Esophagus squamous epithelium (tissue), 5 donors: ENCODE measurements around the gene VSX1. TPM values are rescaled to one million over a fixed set of nuclear protein-coding genes. Genes with fewer than 3 reads are reported as not detected.

Experiments
- DNase-seq: peaks from one replicate; lab custom pipeline; 2025; lab: John Stamatoyannopoulos, UW
- H3K27ac ChIP-seq, 4 donors: fragments of 200-600 bp; sonication (generic); one replicate each; pipeline ENCODE4 v1.5.1; 2016 to 2019; ENCODE audit warnings: mild to moderate bottlenecking in 1 of 4
- H3K27me3 ChIP-seq, 4 donors: fragments of 200-600 bp; sonication (generic); 1 replicate in 3 of 4; 2 replicates in 1 of 4; pipeline versions ENCODE4 v1.5.1 to v1.6.0; 2017 to 2021; ENCODE audit warnings: antibody characterized with exemption in 1 of 4
- H3K36me3 ChIP-seq, 3 donors: fragments of 200-600 bp; sonication (generic); one replicate each; pipeline ENCODE4 v1.5.1; 2016 to 2019
- H3K4me1 ChIP-seq, 3 donors: fragments of 200-600 bp; sonication (generic); one replicate each; pipeline ENCODE4 v1.5.1; 2017 to 2019
- H3K4me3 ChIP-seq, 4 donors: fragments of 200-600 bp; sonication (generic); 1 replicate in 3 of 4; 2 replicates in 1 of 4; pipeline ENCODE4 v1.5.1; 2016 to 2019; ENCODE audit warnings: mild to moderate bottlenecking in 2 of 4, moderate library complexity in 1 of 4
- H3K9me3 ChIP-seq, 3 donors: fragments of 200-600 bp; sonication (generic); one replicate each; pipeline ENCODE4 v1.5.1; 2016 to 2019
- CTCF ChIP-seq, 6 experiments: fragments of 450-650 bp in 4 of 6; fragments of 200-600 bp in 2 of 6; sonication (generic) in 2 of 6; IDR thresholded peaks; one replicate each; pipeline ENCODE4 v1.5.1; 2016 to 2019; ENCODE audit warnings: antibody characterized with exemption in 6 of 6, mild to moderate bottlenecking in 4 of 6, moderate library complexity in 4 of 6
- POLR2A ChIP-seq, 4 donors: fragments of 450-650 bp; IDR thresholded peaks; one replicate each; pipeline ENCODE4 v1.6.1; 2017; ENCODE audit warnings: antibody characterized with exemption in 4 of 4, mild to moderate bottlenecking in 4 of 4, moderate library complexity in 3 of 4
- WGBS, 2 donors: methylation state at CpG; one replicate each; pipeline ENCODE4 v1.1.5; 2018; 5-methylcytosine and 5-hydroxymethylcytosine counted together
- intact Hi-C: fragments of 100-400 bp; cut with DNase I; formaldehyde crosslinking; loops from one replicate; pipeline ENCODE4 v1.15.0; 2022
- total RNA-seq, 4 donors: library from RNA; depleted of rRNA; stranded (reverse); fragments of >200 nt; gene quantifications; one replicate each; pipeline ENCODE4 v1.1.0, GENCODE V29; 2016
- donor health status: DM: yes; HTN: yes; CAD: no.

The VSX1 gene
- total RNA-seq, 4 donors from 2014 or later, result not detected

DNA sequence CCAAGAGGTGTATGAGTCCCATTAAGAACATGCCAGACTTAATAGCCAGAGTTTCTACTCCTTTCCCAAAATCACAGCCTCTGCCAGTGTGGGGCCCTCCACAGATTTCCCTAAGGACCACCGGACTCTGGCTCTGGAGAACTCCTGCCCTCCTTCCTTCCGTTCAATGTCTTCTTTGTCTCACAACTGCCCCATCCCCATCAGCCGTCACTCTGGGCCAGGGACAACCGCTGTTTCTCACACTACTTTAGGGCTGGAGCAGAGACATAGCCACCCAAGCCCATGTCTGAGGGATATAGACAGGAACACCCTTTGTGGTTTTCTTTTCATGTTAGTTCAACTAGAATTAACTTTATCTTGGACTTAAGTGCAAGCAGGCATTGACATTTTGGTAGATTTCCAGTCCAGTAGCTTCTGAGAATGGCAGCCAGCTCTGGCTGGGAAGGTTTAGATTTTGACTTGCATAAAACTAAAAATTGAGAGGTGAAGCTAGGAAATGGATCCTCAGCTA, 17.3 kb downstream of the VSX1 start:
- H3K36me3 ChIP-seq, result no peaks in the 10 kb centered on the region
- intact Hi-C loops, result loop anchor here (2.0 kb wide), 1 partner anchor 70 kb away; no protein-coding TSS in a partner anchor
- H3K4me3 ChIP-seq, result no peak overlapping the region
- peaks cover 0 to 29% (median 0%) of the 10 kb centered on the region in 4 donors for H3K27me3 ChIP-seq
- H3K4me1 ChIP-seq, result peaks cover 0 to 21% (median 0%) of the 10 kb centered on the region in 3 donors
- no peak overlapping the region for H3K27ac ChIP-seq
- WGBS, 2 donors, result 91 to 100% methylated on average over 3 to 4 of the region's 4 CpGs
- no peak for TF ChIP-seq POLR2A (IDR thresholded peaks at IDR 0.05)
- no peak for TF ChIP-seq CTCF (IDR thresholded peaks at IDR 0.05)
- no peak for DNase-seq
- no peaks in the 10 kb centered on the region for H3K9me3 ChIP-seq

DNA sequence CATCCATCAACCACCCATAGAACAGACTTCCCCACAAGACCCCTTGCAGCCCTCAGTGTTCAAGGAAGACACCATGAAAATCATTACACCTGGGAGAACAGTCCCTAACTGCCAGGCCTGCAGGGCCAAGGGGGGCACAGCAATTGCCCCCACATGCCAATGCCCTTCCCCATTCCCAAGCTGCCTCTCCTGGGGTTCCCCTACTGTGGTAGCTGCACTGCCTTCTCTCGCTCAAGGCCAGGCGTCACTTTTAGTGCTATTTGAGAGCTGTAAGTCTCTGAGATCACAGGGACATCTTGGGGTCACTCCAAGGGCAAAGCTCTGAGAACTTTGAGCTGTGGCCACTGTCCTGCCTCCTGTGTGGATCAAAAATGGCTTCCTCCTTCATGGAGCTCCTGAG, 18.0 kb downstream of the VSX1 start:
- Histone ChIP-seq H3K4me3 (no peak overlapping the region), H3K36me3 (no peaks in the 10 kb centered on the region), H3K27me3 (peaks cover 0 to 22% (median 0%) of the 10 kb centered on the region in 4 donors), H3K27ac (no peak overlapping the region), H3K9me3 (no peaks in the 10 kb centered on the region), H3K4me1 (peaks cover 0 to 27% (median 4%) of the 10 kb centered on the region in 3 donors)
- TF ChIP-seq CTCF (IDR thresholded peaks at IDR 0.05) (no peak), POLR2A (IDR thresholded peaks at IDR 0.05) (no peak)
- no peak for DNase-seq
- intact Hi-C loops, result loop anchor here (2.0 kb wide), 1 partner anchor 69 kb away; no protein-coding TSS in a partner anchor
- 67 to 86% methylated on average over 1 to 2 of the region's 2 CpGs for WGBS, 2 donors

GRCh38 chr20:25063546-25063945, 18.4 kb downstream of the VSX1 start:
- Histone ChIP-seq H3K27ac (no peak overlapping the region), H3K36me3 (no peaks in the 10 kb centered on the region), H3K9me3 (no peaks in the 10 kb centered on the region), H3K4me3 (no peak overlapping the region), H3K4me1 (peaks cover 2 to 31% (median 4%) of the 10 kb centered on the region in 3 donors), H3K27me3 (peaks cover 0 to 18% (median 0%) of the 10 kb centered on the region in 4 donors)
- 82 to 87% methylated on average over 3 to 8 of the region's 11 CpGs for WGBS, 2 donors
- TF ChIP-seq POLR2A (IDR thresholded peaks at IDR 0.05) (no peak), CTCF (IDR thresholded peaks at IDR 0.05) (no peak)
- DNase-seq, result no peak
- intact Hi-C loops, result no loop called here

GRCh38 chr20:25062841-25063240, 19.1 kb downstream of the VSX1 start:
- no peak overlapping the region for H3K27ac ChIP-seq
- 74 to 77% methylated on average over 7 of the region's 7 CpGs for WGBS, 2 donors
- intact Hi-C loops, result no loop called here
- H3K36me3 ChIP-seq, result no peaks in the 10 kb centered on the region
- no peak for TF ChIP-seq POLR2A (IDR thresholded peaks at IDR 0.05)
- TF ChIP-seq CTCF (IDR thresholded peaks at IDR 0.05), result no peak
- peaks cover 0 to 16% (median 0%) of the 10 kb centered on the region in 4 donors for H3K27me3 ChIP-seq
- H3K9me3 ChIP-seq, result no peaks in the 10 kb centered on the region
- DNase-seq, result no peak
- H3K4me3 ChIP-seq, result no peak overlapping the region
- H3K4me1 ChIP-seq, result peaks cover 4 to 36% (median 6%) of the 10 kb centered on the region in 3 donors

DNA sequence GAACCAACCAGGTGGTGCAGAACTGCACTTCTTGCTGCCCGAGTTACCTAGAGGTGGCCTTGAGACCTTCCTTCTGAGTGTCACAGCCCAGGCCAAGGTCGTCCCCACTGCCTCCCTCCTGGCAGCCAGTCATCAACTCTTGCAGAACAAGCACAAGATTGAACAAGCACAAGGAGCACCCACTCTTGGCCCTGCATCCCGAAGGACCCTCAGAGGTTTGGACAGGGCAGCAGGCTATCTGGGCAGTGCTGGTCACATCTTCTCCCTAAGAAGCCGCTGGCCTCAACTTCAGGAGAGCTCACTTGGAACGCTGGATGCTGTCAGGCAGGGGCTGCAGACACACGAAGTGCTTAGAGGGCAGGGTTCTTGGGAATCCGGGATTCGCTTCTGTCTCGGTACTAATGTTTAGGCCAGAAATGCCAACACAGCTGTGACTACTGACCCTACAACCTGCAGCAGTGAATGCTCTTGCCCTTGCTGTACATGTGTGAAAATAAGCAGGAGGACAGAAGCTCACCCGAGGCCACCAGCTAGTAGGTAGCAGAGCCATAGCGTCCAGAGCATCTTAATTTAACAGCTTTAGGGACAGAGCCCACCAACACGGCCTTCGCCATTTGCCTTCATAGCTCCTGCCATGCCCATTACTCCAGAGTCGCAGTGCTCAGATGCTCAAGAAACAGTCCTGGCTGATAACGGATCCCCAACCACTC, 20.0 kb downstream of the VSX1 start:
- peaks cover 4 to 43% (median 7%) of the 10 kb centered on the region in 3 donors for H3K4me1 ChIP-seq
- H3K27ac ChIP-seq, result no peak overlapping the region
- 87 to 93% methylated on average over 10 to 11 of the region's 15 CpGs for WGBS, 2 donors
- no peak for DNase-seq
- intact Hi-C loops, result no loop called here
- no peaks in the 10 kb centered on the region for H3K9me3 ChIP-seq
- no peaks in the 10 kb centered on the region for H3K36me3 ChIP-seq
- TF ChIP-seq POLR2A (IDR thresholded peaks at IDR 0.05) (no peak), CTCF (IDR thresholded peaks at IDR 0.05) (no peak)
- peaks cover 0 to 10% (median 0%) of the 10 kb centered on the region in 4 donors for H3K27me3 ChIP-seq
- H3K4me3 ChIP-seq, result no peak overlapping the region
